Uterus (tissue), 4 donors: Measurements from ENCODE around the gene CAPZA1. TPM values are rescaled to one million over a fixed set of nuclear protein-coding genes. Genes with fewer than 3 reads are reported as not detected.

Experiments
- DNase-seq, 2 donors: peaks; one replicate each; pipeline ENCODE4 v3.0.0-alpha.2; 2019 to 2020
- H3K27ac ChIP-seq, 2 donors: fragments of 200-600 bp; sonication (generic); 1 replicate in 1 of 2; 2 replicates in 1 of 2; pipeline ENCODE4 v1.5.1; 2016 to 2018
- H3K27me3 ChIP-seq, 2 donors: fragments of 200-600 bp; sonication (generic); one replicate each; pipeline ENCODE4 v1.5.1; 2018 to 2019; ENCODE audit warnings: control low read depth in 1 of 2
- H3K36me3 ChIP-seq, 2 donors: fragments of 200-600 bp; sonication (generic); one replicate each; pipeline ENCODE4 v1.5.1; 2019; ENCODE audit warnings: control low read depth in 1 of 2
- H3K4me1 ChIP-seq, 2 donors: fragments of 200-600 bp; sonication (generic); one replicate each; pipeline ENCODE4 v1.5.1; 2018 to 2019; ENCODE audit warnings: control low read depth in 1 of 2
- H3K4me3 ChIP-seq, 2 donors: fragments of 200-600 bp; sonication (generic); 1 replicate in 1 of 2; 2 replicates in 1 of 2; pipeline ENCODE4 v1.5.1; 2018 to 2019; ENCODE audit warnings: mild to moderate bottlenecking in 1 of 2
- H3K9me3 ChIP-seq, 2 donors: fragments of 200-600 bp; sonication (generic); one replicate each; pipeline ENCODE4 v1.5.1; 2019; ENCODE audit warnings: control low read depth in 1 of 2
- POLR2A ChIP-seq, 2 donors: fragments of 450-650 bp; IDR thresholded peaks; one replicate each; pipeline ENCODE4 v1.6.1; 2016; ENCODE audit warnings: antibody characterized with exemption in 2 of 2, mild to moderate bottlenecking in 1 of 2, moderate library complexity in 1 of 2
- intact Hi-C: fragments of 100-400 bp; cut with DNase I; formaldehyde crosslinking; loops from one replicate; pipeline ENCODE4 v1.15.1; 2023; ENCODE audit warnings: low total_unique reads
- total RNA-seq, 4 donors: library from RNA; depleted of rRNA in 3 of 4; stranded (reverse); fragments of >200 nt in 3 of 4; gene quantifications; one replicate each; pipeline versions ENCODE4 v1.1.0 to v1.2.4, GENCODE V29; 2014 to 2023
- TF ChIP-seq, protein P1 (sequence below), 4 experiments: fragments of 200-600 bp in 2 of 4; fragments of 450-650 bp in 2 of 4; sonication (generic) in 2 of 4; IDR thresholded peaks; one replicate each; pipeline ENCODE4 v1.5.1; 2016 to 2019; ENCODE audit warnings: antibody characterized with exemption in 4 of 4, mild to moderate bottlenecking in 2 of 4, moderate library complexity in 1 of 4
- donor health status: DM: yes; HTN: yes; CAD: no.

Gene CAPZA1
- 100 to 1,000 TPM in 3 of 4 donors, 10 to 100 TPM in 1; 60.6 to 503 (median 151) TPM for total RNA-seq

DNA sequence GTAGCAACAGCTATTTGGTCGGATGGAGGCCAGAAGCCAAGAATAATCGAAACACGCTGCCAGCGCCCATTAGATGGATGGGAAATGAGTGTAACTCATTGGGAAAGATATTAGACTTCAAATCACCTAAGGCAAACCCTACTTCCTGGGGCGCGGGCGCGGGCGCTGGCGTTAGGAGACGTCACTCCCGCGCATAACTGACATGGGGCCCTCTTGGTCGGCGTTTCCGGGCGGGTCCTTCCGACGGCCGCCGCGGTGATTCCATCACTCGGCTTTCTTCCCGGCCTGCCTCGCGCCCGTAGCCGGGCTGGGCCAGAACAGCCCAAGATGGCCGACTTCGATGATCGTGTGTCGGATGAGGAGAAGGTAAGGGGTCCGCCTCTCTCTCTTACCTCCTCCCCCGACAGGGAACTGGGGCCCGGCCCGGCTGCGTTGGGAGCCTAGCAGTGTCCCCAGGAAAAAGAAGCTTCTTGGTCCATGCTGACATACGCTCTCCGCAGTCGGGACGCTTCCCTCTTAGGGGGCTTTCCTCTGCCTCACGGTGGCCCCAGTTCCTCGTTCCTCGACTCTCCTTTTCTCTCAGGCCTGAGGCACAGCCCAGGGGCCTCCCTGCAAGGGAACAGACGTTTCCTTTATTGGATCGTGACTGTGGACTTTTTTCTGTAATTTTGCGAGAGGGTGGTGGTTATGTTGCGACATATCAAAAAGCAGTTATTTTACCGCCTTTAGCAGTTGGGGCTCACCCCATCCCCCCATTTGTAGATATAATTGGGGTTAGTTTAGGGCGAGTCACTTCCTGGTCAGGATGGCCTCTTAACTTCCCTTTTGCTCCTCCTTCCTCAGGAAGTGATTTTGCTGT, at the start of gene CAPZA1:
TSS of gene CAPZA1 (plus strand) at position 315 of the 859 bp plus-strand sequence. CDS start at position 328, 13 bp downstream.
- no peaks in the 10 kb centered on the region for H3K27me3 ChIP-seq
- H3K4me3 ChIP-seq: peak within 1 kb of the TSS; percentile 93 to 95
- no peaks in the 10 kb centered on the region for H3K36me3 ChIP-seq
- peaks cover 0 to 10% of the 10 kb centered on the region in 2 donors for H3K4me1 ChIP-seq
- peak within 1 kb of the TSS; percentile 96 to 98 for H3K27ac ChIP-seq
- DNase-seq: peak; percentile 88 to 91
- peak; percentile 64 to 75 for TF ChIP-seq POLR2A (IDR thresholded peaks at IDR 0.05)
- TF ChIP-seq, protein P1, sequence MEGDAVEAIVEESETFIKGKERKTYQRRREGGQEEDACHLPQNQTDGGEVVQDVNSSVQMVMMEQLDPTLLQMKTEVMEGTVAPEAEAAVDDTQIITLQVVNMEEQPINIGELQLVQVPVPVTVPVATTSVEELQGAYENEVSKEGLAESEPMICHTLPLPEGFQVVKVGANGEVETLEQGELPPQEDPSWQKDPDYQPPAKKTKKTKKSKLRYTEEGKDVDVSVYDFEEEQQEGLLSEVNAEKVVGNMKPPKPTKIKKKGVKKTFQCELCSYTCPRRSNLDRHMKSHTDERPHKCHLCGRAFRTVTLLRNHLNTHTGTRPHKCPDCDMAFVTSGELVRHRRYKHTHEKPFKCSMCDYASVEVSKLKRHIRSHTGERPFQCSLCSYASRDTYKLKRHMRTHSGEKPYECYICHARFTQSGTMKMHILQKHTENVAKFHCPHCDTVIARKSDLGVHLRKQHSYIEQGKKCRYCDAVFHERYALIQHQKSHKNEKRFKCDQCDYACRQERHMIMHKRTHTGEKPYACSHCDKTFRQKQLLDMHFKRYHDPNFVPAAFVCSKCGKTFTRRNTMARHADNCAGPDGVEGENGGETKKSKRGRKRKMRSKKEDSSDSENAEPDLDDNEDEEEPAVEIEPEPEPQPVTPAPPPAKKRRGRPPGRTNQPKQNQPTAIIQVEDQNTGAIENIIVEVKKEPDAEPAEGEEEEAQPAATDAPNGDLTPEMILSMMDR (IDR thresholded peaks at IDR 0.05): no peak
- intact Hi-C loops: loop anchor here (10.0 kb wide), 1 partner anchor 85 kb away; the partner anchor contains the start of gene RHOC
- H3K9me3 ChIP-seq: no peaks in the 10 kb centered on the region

DNA sequence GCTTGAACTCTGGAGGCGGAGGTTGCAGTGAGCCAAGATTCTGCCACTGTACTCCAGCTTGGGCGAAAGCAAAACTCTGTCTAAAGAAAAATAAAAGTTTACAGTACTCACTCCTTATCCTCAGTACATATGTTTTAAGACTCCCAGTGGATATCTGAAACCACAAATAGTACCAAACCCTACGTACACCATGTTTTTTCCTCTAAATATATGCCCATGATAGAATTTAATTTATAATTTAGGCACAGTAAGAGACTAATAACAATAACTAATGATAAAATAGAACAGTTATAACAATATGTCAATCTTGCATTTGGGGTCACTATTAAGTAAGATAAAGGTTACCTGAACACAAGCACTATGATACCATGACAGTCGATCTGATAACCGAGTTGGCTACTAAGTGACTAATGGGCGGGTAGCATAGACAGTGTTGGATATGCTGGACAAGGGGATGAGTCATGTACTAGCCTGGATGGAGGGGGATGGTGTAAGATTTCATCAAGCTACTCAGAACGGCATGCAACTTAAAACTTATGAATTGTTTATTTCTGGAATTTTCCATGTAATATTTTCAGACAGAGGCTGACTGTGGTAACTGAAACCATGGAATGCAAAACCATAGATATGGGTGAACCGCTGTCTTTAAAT, 44.4 kb upstream of the CAPZA1 start:
- no peaks in the 10 kb centered on the region for H3K9me3 ChIP-seq
- no peak overlapping the region for H3K4me3 ChIP-seq
- no peaks in the 10 kb centered on the region for H3K27me3 ChIP-seq
- no peak overlapping the region for H3K27ac ChIP-seq
- no peaks in the 10 kb centered on the region for H3K4me1 ChIP-seq
- no peak for DNase-seq
- no peaks in the 10 kb centered on the region for H3K36me3 ChIP-seq
- intact Hi-C loops: no loop called here
- TF ChIP-seq, protein P1 (IDR thresholded peaks at IDR 0.05): no peak
- no peak for TF ChIP-seq POLR2A (IDR thresholded peaks at IDR 0.05)

DNA sequence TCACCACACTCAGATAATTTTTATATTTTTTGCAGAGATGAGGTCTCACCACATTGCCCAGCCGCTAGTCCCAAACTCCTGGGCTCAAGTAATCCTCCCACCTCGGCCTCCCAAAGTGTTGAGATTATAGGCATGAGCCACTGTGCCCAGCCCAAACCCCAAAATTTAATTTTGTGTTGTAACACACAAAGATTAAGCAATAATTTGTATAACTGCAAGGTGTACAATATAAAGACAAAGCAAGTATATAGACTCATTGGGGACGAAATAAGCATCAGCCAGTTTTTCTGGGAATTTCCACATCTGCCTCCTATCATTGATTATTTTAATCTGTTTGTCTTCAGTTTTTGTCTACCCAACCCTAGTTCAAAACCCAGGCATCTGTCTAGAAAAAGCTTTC, 43.4 kb upstream of the CAPZA1 start:
- Histone ChIP-seq H3K27ac (no peak overlapping the region), H3K4me1 (no peaks in the 10 kb centered on the region), H3K27me3 (no peaks in the 10 kb centered on the region), H3K4me3 (no peak overlapping the region), H3K9me3 (no peaks in the 10 kb centered on the region), H3K36me3 (no peaks in the 10 kb centered on the region)
- no peak for DNase-seq
- intact Hi-C loops: no loop called here
- TF ChIP-seq, protein P1 (IDR thresholded peaks at IDR 0.05): no peak
- TF ChIP-seq POLR2A (IDR thresholded peaks at IDR 0.05): no peak

DNA sequence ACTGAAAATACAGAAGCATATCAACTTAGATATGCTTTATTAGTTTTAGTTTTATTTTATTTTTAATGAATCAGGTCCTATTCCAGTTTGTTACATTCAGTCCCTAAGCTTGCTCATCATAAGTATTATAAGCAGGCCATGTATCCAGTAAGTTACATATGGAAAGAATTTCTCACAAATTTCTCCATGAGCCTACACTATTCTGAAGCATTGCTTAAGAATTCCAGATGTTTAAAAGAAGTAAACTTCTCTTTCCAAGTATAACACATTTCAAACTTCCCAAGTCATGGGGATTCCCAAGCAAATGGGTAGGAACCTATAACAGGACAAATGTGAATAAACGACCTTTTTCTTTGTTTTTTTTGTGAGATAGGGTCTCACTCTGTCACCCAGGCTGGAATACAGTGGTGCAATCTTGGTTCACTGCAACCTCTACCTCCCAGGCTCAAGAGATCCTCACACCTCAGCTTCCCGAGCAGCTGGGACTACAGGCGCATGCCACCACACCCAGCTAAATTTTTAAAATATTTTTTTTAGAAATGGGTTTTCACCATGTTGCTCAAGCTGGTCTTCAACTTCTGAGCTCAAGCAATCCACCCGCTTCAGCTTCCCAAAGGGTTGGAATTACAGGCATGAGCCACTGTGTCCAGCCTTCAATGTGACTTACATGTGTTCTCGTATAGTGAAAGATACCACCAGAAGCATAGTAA, 39.7 kb upstream of the CAPZA1 start:
- Histone ChIP-seq H3K9me3 (no peaks in the 10 kb centered on the region), H3K36me3 (no peaks in the 10 kb centered on the region), H3K27ac (no peak overlapping the region), H3K4me3 (no peak overlapping the region), H3K27me3 (no peaks in the 10 kb centered on the region), H3K4me1 (no peaks in the 10 kb centered on the region)
- TF ChIP-seq POLR2A (IDR thresholded peaks at IDR 0.05): no peak
- TF ChIP-seq, protein P1 (IDR thresholded peaks at IDR 0.05): no peak
- intact Hi-C loops: no loop called here
- DNase-seq: no peak
